Measurements from ENCODE around the gene PPIC. TPM values are rescaled to one million over a fixed set of nuclear protein-coding genes. Genes with fewer than 3 reads are reported as not detected.

The PPIC gene
- total RNA-seq, 1 experiment from 2014 or later, result 45.8 TPM

DNA sequence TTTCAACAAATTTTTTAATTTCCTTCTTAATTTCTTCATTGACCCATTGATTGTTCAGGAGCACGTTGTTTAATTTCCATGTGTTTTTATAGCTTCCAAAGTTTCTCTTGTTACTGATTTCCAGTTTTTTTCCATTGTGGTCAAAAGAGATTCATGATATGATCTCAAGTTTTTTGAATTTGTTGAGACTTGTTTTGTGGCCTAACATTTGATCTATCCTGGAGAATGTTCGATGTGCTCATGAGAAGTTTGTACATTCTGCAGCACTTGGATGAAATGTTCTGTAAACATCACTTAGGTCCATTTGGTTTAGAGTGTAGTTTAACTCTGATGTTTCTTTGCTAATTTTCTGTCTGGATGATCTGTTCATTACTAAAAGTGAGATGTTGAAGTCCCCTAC is 14.7 kb upstream of the PPIC start:
- Histone ChIP-seq H3K4me1 (ENCODE audit: control insufficient read depth, insufficient read depth, low read length) (no peaks in the 10 kb centered on the region), H3K27ac (ENCODE audit: low read length) (no peak overlapping the region), H3K4me3 (ENCODE audit: low read depth in 2 of 2, low read length in 2 of 2) (no peak overlapping the region), H3K36me3 (ENCODE audit: control insufficient read depth, insufficient read depth, low read length) (no peaks in the 10 kb centered on the region), H3K9me3 (ENCODE audit: control insufficient read depth, insufficient read depth, low read depth, low read length) (no peaks in the 10 kb centered on the region), H3K27me3 (ENCODE audit: control insufficient read depth, insufficient read depth, low read length) (no peaks in the 10 kb centered on the region)
- DNase-seq (ENCODE audit: low read depth, low spot score), result no peak
- intact Hi-C loops (cut with micrococcal nuclease; ENCODE audit: unreplicated experiment), result no loop called here
- CTCF ChIA-PET, result no interaction called here
- TF ChIP-seq SIN3A (IDR thresholded peaks at IDR 0.05; ENCODE audit: borderline replicate concordance, insufficient read depth, low read depth, low read length) (no peak), POLR2AphosphoS5 (IDR thresholded peaks at IDR 0.05; ENCODE audit: low read depth, low read length) (no peak), TCF7L2 (IDR thresholded peaks at IDR 0.05; ENCODE audit: low read depth, low read length) (no peak)
- TF ChIP-seq, protein P1, sequence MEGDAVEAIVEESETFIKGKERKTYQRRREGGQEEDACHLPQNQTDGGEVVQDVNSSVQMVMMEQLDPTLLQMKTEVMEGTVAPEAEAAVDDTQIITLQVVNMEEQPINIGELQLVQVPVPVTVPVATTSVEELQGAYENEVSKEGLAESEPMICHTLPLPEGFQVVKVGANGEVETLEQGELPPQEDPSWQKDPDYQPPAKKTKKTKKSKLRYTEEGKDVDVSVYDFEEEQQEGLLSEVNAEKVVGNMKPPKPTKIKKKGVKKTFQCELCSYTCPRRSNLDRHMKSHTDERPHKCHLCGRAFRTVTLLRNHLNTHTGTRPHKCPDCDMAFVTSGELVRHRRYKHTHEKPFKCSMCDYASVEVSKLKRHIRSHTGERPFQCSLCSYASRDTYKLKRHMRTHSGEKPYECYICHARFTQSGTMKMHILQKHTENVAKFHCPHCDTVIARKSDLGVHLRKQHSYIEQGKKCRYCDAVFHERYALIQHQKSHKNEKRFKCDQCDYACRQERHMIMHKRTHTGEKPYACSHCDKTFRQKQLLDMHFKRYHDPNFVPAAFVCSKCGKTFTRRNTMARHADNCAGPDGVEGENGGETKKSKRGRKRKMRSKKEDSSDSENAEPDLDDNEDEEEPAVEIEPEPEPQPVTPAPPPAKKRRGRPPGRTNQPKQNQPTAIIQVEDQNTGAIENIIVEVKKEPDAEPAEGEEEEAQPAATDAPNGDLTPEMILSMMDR (IDR thresholded peaks at IDR 0.05), result no peak
- TF ChIP-seq, protein P2, sequence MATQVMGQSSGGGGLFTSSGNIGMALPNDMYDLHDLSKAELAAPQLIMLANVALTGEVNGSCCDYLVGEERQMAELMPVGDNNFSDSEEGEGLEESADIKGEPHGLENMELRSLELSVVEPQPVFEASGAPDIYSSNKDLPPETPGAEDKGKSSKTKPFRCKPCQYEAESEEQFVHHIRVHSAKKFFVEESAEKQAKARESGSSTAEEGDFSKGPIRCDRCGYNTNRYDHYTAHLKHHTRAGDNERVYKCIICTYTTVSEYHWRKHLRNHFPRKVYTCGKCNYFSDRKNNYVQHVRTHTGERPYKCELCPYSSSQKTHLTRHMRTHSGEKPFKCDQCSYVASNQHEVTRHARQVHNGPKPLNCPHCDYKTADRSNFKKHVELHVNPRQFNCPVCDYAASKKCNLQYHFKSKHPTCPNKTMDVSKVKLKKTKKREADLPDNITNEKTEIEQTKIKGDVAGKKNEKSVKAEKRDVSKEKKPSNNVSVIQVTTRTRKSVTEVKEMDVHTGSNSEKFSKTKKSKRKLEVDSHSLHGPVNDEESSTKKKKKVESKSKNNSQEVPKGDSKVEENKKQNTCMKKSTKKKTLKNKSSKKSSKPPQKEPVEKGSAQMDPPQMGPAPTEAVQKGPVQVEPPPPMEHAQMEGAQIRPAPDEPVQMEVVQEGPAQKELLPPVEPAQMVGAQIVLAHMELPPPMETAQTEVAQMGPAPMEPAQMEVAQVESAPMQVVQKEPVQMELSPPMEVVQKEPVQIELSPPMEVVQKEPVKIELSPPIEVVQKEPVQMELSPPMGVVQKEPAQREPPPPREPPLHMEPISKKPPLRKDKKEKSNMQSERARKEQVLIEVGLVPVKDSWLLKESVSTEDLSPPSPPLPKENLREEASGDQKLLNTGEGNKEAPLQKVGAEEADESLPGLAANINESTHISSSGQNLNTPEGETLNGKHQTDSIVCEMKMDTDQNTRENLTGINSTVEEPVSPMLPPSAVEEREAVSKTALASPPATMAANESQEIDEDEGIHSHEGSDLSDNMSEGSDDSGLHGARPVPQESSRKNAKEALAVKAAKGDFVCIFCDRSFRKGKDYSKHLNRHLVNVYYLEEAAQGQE (IDR thresholded peaks at IDR 0.05; ENCODE audit: insufficient read depth in 1 of 2, low read depth in 2 of 2, low read length in 1 of 2), result no peak
- POLR2A ChIA-PET, result no interaction called here
- in situ Hi-C loops (cut with HindIII; ENCODE audit: low pct_unique_long_range_greater_than_20kb, low sequenced_read_pairs), result no loop called here
- no peak for ATAC-seq
- BruUV-seq (replicated peaks), result no TSS peak

DNA sequence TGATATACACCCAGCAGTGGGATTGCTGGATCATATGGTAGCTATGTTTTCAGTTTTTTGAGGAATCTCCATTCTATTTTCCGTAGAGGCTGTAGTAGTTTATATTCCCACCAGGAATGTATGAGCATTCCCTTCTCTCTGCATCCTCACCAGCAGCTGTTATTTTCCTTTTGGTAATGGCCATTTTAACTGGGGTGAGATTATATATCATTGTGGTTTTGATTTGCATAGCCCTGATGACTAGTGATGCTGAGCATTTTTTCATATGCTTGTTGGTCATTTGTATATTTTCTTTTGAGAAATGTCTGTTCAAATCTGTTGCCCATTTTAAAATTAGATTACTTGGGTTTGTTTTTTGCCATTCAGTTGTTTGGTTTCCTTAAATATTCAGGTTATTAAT is 11.2 kb upstream of the PPIC start:
- BruUV-seq (replicated peaks), result no TSS peak
- in situ Hi-C loops (cut with HindIII; ENCODE audit: low pct_unique_long_range_greater_than_20kb, low sequenced_read_pairs) (no loop called here), intact Hi-C loops (cut with micrococcal nuclease; ENCODE audit: unreplicated experiment) (no loop called here)
- Histone ChIP-seq H3K4me1 (ENCODE audit: control insufficient read depth, insufficient read depth, low read length) (no peaks in the 10 kb centered on the region), H3K27me3 (ENCODE audit: control insufficient read depth, insufficient read depth, low read length) (no peaks in the 10 kb centered on the region), H3K36me3 (ENCODE audit: control insufficient read depth, insufficient read depth, low read length) (no peaks in the 10 kb centered on the region), H3K4me3 (ENCODE audit: low read depth in 2 of 2, low read length in 2 of 2) (no peak overlapping the region), H3K9me3 (ENCODE audit: control insufficient read depth, insufficient read depth, low read depth, low read length) (no peaks in the 10 kb centered on the region), H3K27ac (ENCODE audit: low read length) (no peak overlapping the region)
- no peak for DNase-seq (ENCODE audit: low read depth, low spot score)
- ChIA-PET POLR2A (no interaction called here), CTCF (no interaction called here)
- TF ChIP-seq POLR2AphosphoS5 (IDR thresholded peaks at IDR 0.05; ENCODE audit: low read depth, low read length), result no peak
- TF ChIP-seq, protein P2 (IDR thresholded peaks at IDR 0.05; ENCODE audit: insufficient read depth in 1 of 2, low read depth in 2 of 2, low read length in 1 of 2), result no peak
- TF ChIP-seq SIN3A (IDR thresholded peaks at IDR 0.05; ENCODE audit: borderline replicate concordance, insufficient read depth, low read depth, low read length), result no peak
- no peak for ATAC-seq

Data from Panc1 (cell line).